IMR-90 (cell line): ENCODE results near the gene TYMS. TPM values are rescaled to one million over a fixed set of nuclear protein-coding genes. Genes with fewer than 3 reads are reported as not detected.

ENCODE experiments used
- ATAC-seq: fragments of 200-7000 bp; cut with Tn5 transposase; 2 replicates; pipeline ENCODE4 v1.9.1; 2020; ENCODE audit warnings: low read depth, mild to moderate bottlenecking, moderate library complexity
- BruUV-seq: library from RNA; stranded (reverse); fragments of 400-500 nt; replicated peaks from 2 replicates; lab custom pipeline; 2021; lab: Mats Ljungman, UMichigan
- CTCF ChIA-PET: fragments of 300-600 bp; formaldehyde crosslinking; extraction: SDS; loops from one replicate; lab custom pipeline; 2021; ENCODE audit warnings: antibody characterized with exemption; lab: Yijun Ruan, JAX
- POLR2A ChIA-PET: fragments of 300-600 bp; sonication (Branson Sonifier 250); formaldehyde crosslinking; loops from one replicate; lab custom pipeline; 2022; ENCODE audit warnings: antibody characterized with exemption; ENCODE audit not compliant: unreplicated experiment; lab: Charles Lee
- DNase-seq: peaks from one replicate; pipeline ENCODE4 v3.0.0; 2013
- H2AFZ ChIP-seq: replicated peaks from 2 replicates; pipeline ENCODE3; 2013; ENCODE audit warnings: low read length, mild to moderate bottlenecking; ENCODE audit not compliant: poor library complexity
- H2AK5ac ChIP-seq: 2 replicates; pipeline ENCODE4 v1.6.1; 2013; ENCODE audit warnings: low read depth, low read length, inconsistent platforms
- H2AK9ac ChIP-seq: replicated peaks from 2 replicates; pipeline ENCODE3; 2013; ENCODE audit warnings: mild to moderate bottlenecking, low read depth, low read length, moderate library complexity; ENCODE audit not compliant: poor library complexity
- H2BK120ac ChIP-seq: 2 replicates; pipeline ENCODE4 v1.6.1; 2013; ENCODE audit warnings: low read depth, low read length, inconsistent platforms
- H2BK15ac ChIP-seq: 3 replicates; pipeline ENCODE4 v1.6.1; 2013; ENCODE audit warnings: low read depth, low read length, inconsistent platforms
- H2BK20ac ChIP-seq: 2 replicates; pipeline ENCODE4 v1.6.1; 2013; ENCODE audit warnings: low read depth, mild to moderate bottlenecking, inconsistent platforms, low read length, moderate library complexity
- H2BK5ac ChIP-seq: 2 replicates; pipeline ENCODE4 v1.6.1; 2013; ENCODE audit warnings: mild to moderate bottlenecking, low read depth, low read length, inconsistent platforms; ENCODE audit not compliant: poor library complexity, severe bottlenecking
- H3K14ac ChIP-seq: replicated peaks from 2 replicates; pipeline ENCODE4 v1.6.1; 2013; ENCODE audit warnings: low read depth, low read length, inconsistent platforms
- H3K18ac ChIP-seq: 2 replicates; pipeline ENCODE4 v1.6.1; 2013; ENCODE audit warnings: low read depth, low read length, control low read depth
- H3K23ac ChIP-seq: 2 replicates; pipeline ENCODE4 v1.6.1; 2013; ENCODE audit warnings: low read depth, low read length, inconsistent platforms
- H3K27ac ChIP-seq: 2 replicates; pipeline ENCODE4 v1.5.1; 2013; ENCODE audit warnings: mild to moderate bottlenecking, control low read depth, low read length; ENCODE audit not compliant: insufficient read depth
- H3K27me3 ChIP-seq: 2 replicates; pipeline ENCODE4 v1.6.1; 2013; ENCODE audit warnings: low read length; ENCODE audit not compliant: control insufficient read depth, insufficient read depth
- H3K36me3 ChIP-seq: 2 replicates; pipeline ENCODE4 v1.6.1; 2013; ENCODE audit warnings: low read length, mixed read lengths; ENCODE audit not compliant: control insufficient read depth, insufficient read depth
- H3K4ac ChIP-seq: 2 replicates; pipeline ENCODE4 v1.6.1; 2013; ENCODE audit warnings: low read depth, low read length, inconsistent platforms
- H3K4me1 ChIP-seq: 2 replicates; pipeline ENCODE4 v1.6.1; 2013; ENCODE audit warnings: low read length, mixed read lengths; ENCODE audit not compliant: control insufficient read depth, insufficient read depth
- H3K4me2 ChIP-seq: 2 replicates; pipeline ENCODE4 v1.6.1; 2013; ENCODE audit warnings: low read depth, mild to moderate bottlenecking, control low read depth, low read length, moderate library complexity
- H3K4me3 ChIP-seq: 2 replicates; pipeline ENCODE4 v1.5.1; 2013; ENCODE audit warnings: low read depth, mild to moderate bottlenecking, control low read depth, low read length, moderate library complexity; ENCODE audit not compliant: insufficient read depth
- H3K56ac ChIP-seq: 2 replicates; pipeline ENCODE4 v1.6.1; 2013; ENCODE audit warnings: low read length, inconsistent platforms; ENCODE audit not compliant: insufficient read depth; ENCODE audit errors: extremely low read depth
- H3K79me1 ChIP-seq, 2 experiments: 2 replicates each; pipeline ENCODE4 v1.6.1; 2013; ENCODE audit warnings: low read length in 2 of 2, inconsistent platforms in 1 of 2, low read depth in 1 of 2
- H3K9ac ChIP-seq: 2 replicates; pipeline ENCODE4 v1.6.1; 2013; ENCODE audit warnings: low read depth, low read length, control low read depth
- H3K9me1 ChIP-seq: 2 replicates; pipeline ENCODE4 v1.6.1; 2013; ENCODE audit warnings: low read length, inconsistent platforms; ENCODE audit not compliant: insufficient read depth
- H3K9me3 ChIP-seq: 2 replicates; pipeline ENCODE4 v1.6.1; 2013; ENCODE audit warnings: low read length; ENCODE audit not compliant: control insufficient read depth, insufficient read depth
- H4K20me1 ChIP-seq: 2 replicates; pipeline ENCODE4 v1.6.1; 2013; ENCODE audit warnings: low read length, inconsistent platforms; ENCODE audit not compliant: insufficient read depth
- H4K5ac ChIP-seq: 2 replicates; pipeline ENCODE4 v1.6.1; 2013; ENCODE audit warnings: mild to moderate bottlenecking, low read depth, low read length, control low read depth
- H4K8ac ChIP-seq, 2 experiments: 2 replicates each; pipeline ENCODE4 v1.6.1; 2013; ENCODE audit warnings: low read depth in 2 of 2, low read length in 2 of 2, control low read depth in 1 of 2, inconsistent platforms in 1 of 2
- H4K91ac ChIP-seq: 2 replicates; pipeline ENCODE4 v1.6.1; 2013; ENCODE audit warnings: low read depth, low read length, inconsistent platforms; ENCODE audit not compliant: insufficient read depth
- BHLHE40 ChIP-seq: fragments of 150-350 bp; IDR thresholded peaks from 2 replicates; pipeline ENCODE4 v1.6.1; 2016; ENCODE audit warnings: mild to moderate bottlenecking, low read depth, low read length
- CEBPB ChIP-seq: IDR thresholded peaks from 2 replicates; pipeline ENCODE4 v1.6.1; 2012; ENCODE audit warnings: low read depth, low read length, improper control_type of control experiment
- CHD1 ChIP-seq: IDR thresholded peaks from 2 replicates; pipeline ENCODE4 v1.6.1; 2012; ENCODE audit warnings: low read depth, low read length, improper control_type of control experiment
- CTCF ChIP-seq: conservative IDR thresholded peaks from 2 replicates; pipeline ENCODE4 v1.5.1; 2012; ENCODE audit warnings: mild to moderate bottlenecking, low read depth, low read length, improper control_type of control experiment
- ELK1 ChIP-seq: fragments of 150-350 bp; IDR thresholded peaks from 2 replicates; pipeline ENCODE4 v1.6.1; 2016; ENCODE audit warnings: low read depth, mild to moderate bottlenecking, low read length, moderate library complexity, borderline replicate concordance
- FOS ChIP-seq: fragments of 150-350 bp; IDR thresholded peaks from 2 replicates; pipeline ENCODE4 v1.6.1; 2016; ENCODE audit warnings: low read depth, low read length
- MAFK ChIP-seq: IDR thresholded peaks from 2 replicates; pipeline ENCODE4 v1.6.1; 2012; ENCODE audit warnings: low read depth, low read length, improper control_type of control experiment
- MAZ ChIP-seq: IDR thresholded peaks from 2 replicates; pipeline ENCODE4 v1.6.1; 2012; ENCODE audit warnings: low read depth, mild to moderate bottlenecking, low read length, improper control_type of control experiment, moderate library complexity, borderline replicate concordance
- MXI1 ChIP-seq: IDR thresholded peaks from 2 replicates; pipeline ENCODE4 v1.6.1; 2012; ENCODE audit warnings: low read depth, mild to moderate bottlenecking, low read length, moderate library complexity, borderline replicate concordance
- NFE2L2 ChIP-seq: fragments of 150-350 bp; IDR thresholded peaks from 2 replicates; pipeline ENCODE4 v1.6.1; 2016; ENCODE audit warnings: low read depth, mild to moderate bottlenecking, low read length
- POLR2A ChIP-seq: IDR thresholded peaks from 2 replicates; pipeline ENCODE4 v1.6.1; 2012; ENCODE audit warnings: mild to moderate bottlenecking, low read depth, low read length
- RAD21 ChIP-seq: IDR thresholded peaks from 2 replicates; pipeline ENCODE4 v1.6.1; 2012; ENCODE audit warnings: low read length, improper control_type of control experiment
- RCOR1 ChIP-seq: IDR thresholded peaks from 2 replicates; pipeline ENCODE4 v1.6.1; 2012; ENCODE audit warnings: mild to moderate bottlenecking, low read length, improper control_type of control experiment; ENCODE audit not compliant: insufficient replicate concordance
- RFX5 ChIP-seq: IDR thresholded peaks from 2 replicates; pipeline ENCODE4 v1.8.0; 2012; ENCODE audit warnings: low read depth, mild to moderate bottlenecking, low read length, moderate library complexity
- SMC3 ChIP-seq: fragments of 150-350 bp; IDR thresholded peaks from 2 replicates; pipeline ENCODE4 v1.6.1; 2016; ENCODE audit warnings: low read depth, mild to moderate bottlenecking, antibody characterized with exemption, low read length, moderate library complexity
- USF2 ChIP-seq: fragments of 150-350 bp; IDR thresholded peaks from 2 replicates; pipeline ENCODE4 v1.6.1; 2017; ENCODE audit warnings: mild to moderate bottlenecking, antibody characterized with exemption, low read length, low read depth
- WGBS, 2 experiments: methylation state at CpG; one replicate each; pipeline versions ENCODE4 v1.1.5 to v1.1.7; 2013; ENCODE audit warnings: missing lambda C conversion rate in 2 of 2; ENCODE audit not compliant: insufficient read length in 1 of 2; ENCODE audit errors: extremely low coverage in 2 of 2; 5-methylcytosine and 5-hydroxymethylcytosine counted together
- dilution Hi-C: fragments of 300-500 bp; cut with HindIII; formaldehyde crosslinking; loops from one replicate; pipeline ENCODE4 v1.14.3; 2018; ENCODE audit warnings: low sequenced_read_pairs; ENCODE audit not compliant: unreplicated experiment
- in situ Hi-C: fragments of 300-500 bp; cut with MboI; formaldehyde crosslinking; loops from 3 replicates; pipeline ENCODE4 v1.14.3; 2019; ENCODE audit warnings: low sequenced_read_pairs, inconsistent platforms, mixed read lengths
- intact Hi-C: fragments of 100-400 bp; cut with micrococcal nuclease; formaldehyde crosslinking; loops from 2 replicates; pipeline ENCODE4 v1.10.0; 2022
- polyA plus RNA-seq, 3 experiments: library from polyadenylated mRNA; depleted of rRNA; stranded (reverse); fragments of >200 nt; gene quantifications; 2 replicates each; pipeline ENCODE4 v1.2.3, GENCODE V29; 2012; ENCODE audit warnings: low replicate concordance in 1 of 3
- total RNA-seq: library from RNA; depleted of rRNA; stranded (reverse); fragments of >200 nt; gene quantifications from 2 replicates; pipeline ENCODE4 v1.2.3, GENCODE V29; 2012

The TYMS gene
- total and polyA plus RNA-seq, 2 of the 4 experiments (the other 2 are of a cell fraction), result 28.3 to 92.2 TPM

- ATAC-seq (no peak), DNase-seq (no peak)
- Histone ChIP-seq H2AFZ (no peak overlapping the region), H3K9me1 (no peaks in the 10 kb centered on the region), H2AK9ac (no peak overlapping the region), H4K5ac (no peak overlapping the region), H2AK5ac (no peak overlapping the region), H3K14ac (no peak overlapping the region), H2BK15ac (no peak overlapping the region), H3K4me3 (no peak overlapping the region), H3K4me1 (no peaks in the 10 kb centered on the region), H3K23ac (no peak overlapping the region), H3K27ac (no peak overlapping the region), H3K36me3 (no peaks in the 10 kb centered on the region), H3K27me3 (peaks cover 6% of the 10 kb centered on the region), H3K9ac (no peak overlapping the region), H4K91ac (no peak overlapping the region), H3K18ac (no peak overlapping the region), H4K8ac (no peak overlapping the region), H3K4me2 (no peak overlapping the region), H3K9me3 (no peaks in the 10 kb centered on the region), H2BK20ac (no peak overlapping the region), H3K79me1 (no peaks in the 10 kb centered on the region), H3K56ac (no peak overlapping the region), H4K20me1 (no peaks in the 10 kb centered on the region), H3K4ac (no peak overlapping the region), H2BK120ac (no peak overlapping the region), H2BK5ac (no peak overlapping the region)
- POLR2A ChIA-PET, result no interaction called here
- no peak for TF ChIP-seq CTCF
- TF ChIP-seq CHD1, result no peak
- TF ChIP-seq BHLHE40, result no peak
- TF ChIP-seq POLR2A, result no peak
- TF ChIP-seq MXI1, result no peak
- no peak for TF ChIP-seq USF2
- TF ChIP-seq RFX5, result no peak
- TF ChIP-seq MAFK, result no peak
- no peak for TF ChIP-seq ELK1
- no peak for TF ChIP-seq NFE2L2
- no peak for TF ChIP-seq FOS
- TF ChIP-seq MAZ, result no peak
- TF ChIP-seq RCOR1, result no peak
- TF ChIP-seq CEBPB, result no peak
- no peak for TF ChIP-seq RAD21
- no peak for TF ChIP-seq SMC3
- in situ Hi-C loops (no loop called here), intact Hi-C loops (no loop called here), dilution Hi-C loops (no loop called here)
- CTCF ChIA-PET, result interaction anchor here (0.8 kb wide), 1 partner anchor 8 kb away, joined by 3 read pairs; no protein-coding TSS in a partner anchor
- WGBS, 2 experiments, result no CpG with 5 or more reads among the region's 6 CpGs
- BruUV-seq, result no TSS peak
Measured at GRCh38 chr18:641224-641623, 16.2 kb upstream of the TYMS start.
